ENCODE results near the gene SEMA6B.

Gene SEMA6B

DNA sequence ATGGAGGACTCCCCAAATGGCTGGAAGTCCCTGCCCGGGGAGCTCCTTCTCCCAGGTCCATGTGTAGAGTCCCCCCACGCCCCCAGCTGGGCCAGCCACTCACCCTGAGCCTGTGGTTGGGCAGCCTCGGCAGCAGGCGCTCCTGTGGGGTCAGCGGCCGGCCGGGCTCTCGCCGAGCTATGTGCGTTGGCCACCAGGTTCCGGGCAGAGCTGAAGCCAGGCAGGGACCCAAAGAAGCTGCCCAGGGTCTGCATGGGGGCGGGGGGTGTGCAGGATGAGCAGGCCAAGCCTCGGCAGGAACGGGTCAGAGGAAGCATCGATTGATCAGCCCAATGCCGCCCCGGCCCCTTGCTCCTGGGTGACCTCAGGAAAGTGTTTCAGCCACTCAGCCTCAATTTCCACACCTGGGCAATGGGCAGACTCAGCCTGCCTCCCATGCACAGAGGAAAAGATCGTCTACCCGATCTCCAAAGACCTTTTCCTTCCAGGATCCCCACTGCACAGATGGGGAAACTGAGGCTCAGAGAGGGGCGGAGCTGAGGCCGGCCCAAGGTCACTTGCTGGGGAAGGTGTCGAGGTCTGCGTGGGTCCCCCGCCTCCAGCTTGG, 41.9 kb downstream of the SEMA6B start:
- TF ChIP-seq, protein P1, sequence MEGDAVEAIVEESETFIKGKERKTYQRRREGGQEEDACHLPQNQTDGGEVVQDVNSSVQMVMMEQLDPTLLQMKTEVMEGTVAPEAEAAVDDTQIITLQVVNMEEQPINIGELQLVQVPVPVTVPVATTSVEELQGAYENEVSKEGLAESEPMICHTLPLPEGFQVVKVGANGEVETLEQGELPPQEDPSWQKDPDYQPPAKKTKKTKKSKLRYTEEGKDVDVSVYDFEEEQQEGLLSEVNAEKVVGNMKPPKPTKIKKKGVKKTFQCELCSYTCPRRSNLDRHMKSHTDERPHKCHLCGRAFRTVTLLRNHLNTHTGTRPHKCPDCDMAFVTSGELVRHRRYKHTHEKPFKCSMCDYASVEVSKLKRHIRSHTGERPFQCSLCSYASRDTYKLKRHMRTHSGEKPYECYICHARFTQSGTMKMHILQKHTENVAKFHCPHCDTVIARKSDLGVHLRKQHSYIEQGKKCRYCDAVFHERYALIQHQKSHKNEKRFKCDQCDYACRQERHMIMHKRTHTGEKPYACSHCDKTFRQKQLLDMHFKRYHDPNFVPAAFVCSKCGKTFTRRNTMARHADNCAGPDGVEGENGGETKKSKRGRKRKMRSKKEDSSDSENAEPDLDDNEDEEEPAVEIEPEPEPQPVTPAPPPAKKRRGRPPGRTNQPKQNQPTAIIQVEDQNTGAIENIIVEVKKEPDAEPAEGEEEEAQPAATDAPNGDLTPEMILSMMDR (IDR thresholded peaks at IDR 0.05; ENCODE audit: insufficient read depth, low read depth, low read length, missing control alignments), result no peak
- H3K4me3 ChIP-seq (ENCODE audit: low read depth, low read length), result no peak overlapping the region
- no peak for DNase-seq (ENCODE audit: low read depth)

- no peak overlapping the region for H3K4me3 ChIP-seq (ENCODE audit: low read depth, low read length)
- no peak for DNase-seq (ENCODE audit: low read depth)
- TF ChIP-seq, protein P1 (IDR thresholded peaks at IDR 0.05; ENCODE audit: insufficient read depth, low read depth, low read length, missing control alignments), result no peak
These were observed 42.6 kb downstream of the SEMA6B start for GRCh38 chr19:4516939-4517300.

- TF ChIP-seq, protein P1 (IDR thresholded peaks at IDR 0.05; ENCODE audit: insufficient read depth, low read depth, low read length, missing control alignments), result no peak
These were observed 43.1 kb downstream of the SEMA6B start for GRCh38 chr19:4516199-4516938.

DNA sequence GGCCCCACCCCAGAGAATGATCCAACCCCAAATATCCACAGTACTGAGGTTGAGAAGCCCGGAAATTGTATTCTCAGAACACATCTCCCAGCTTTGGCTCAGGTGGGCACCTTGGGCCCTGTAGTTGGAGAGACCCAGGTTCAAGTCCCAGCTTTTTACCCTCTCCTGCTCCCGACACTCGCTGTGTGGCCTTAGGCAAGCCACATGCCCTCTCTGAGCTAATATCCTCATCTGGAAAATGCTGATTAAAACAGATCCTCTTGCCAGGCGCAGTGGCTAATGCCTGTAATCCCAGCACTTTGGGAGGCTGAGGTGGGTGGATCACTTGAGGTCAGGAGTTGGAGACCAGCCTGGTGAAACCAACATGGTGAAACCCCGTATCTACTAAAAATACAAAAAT, 43.8 kb downstream of the SEMA6B start:
- no peak for DNase-seq (ENCODE audit: low read depth)
- H3K4me3 ChIP-seq (ENCODE audit: low read depth, low read length), result no peak overlapping the region
- TF ChIP-seq, protein P1 (IDR thresholded peaks at IDR 0.05; ENCODE audit: insufficient read depth, low read depth, low read length, missing control alignments), result no peak

More at GRCh38 chr19:4516199-4516938, 43.1 kb downstream of the SEMA6B start:
- H3K4me3 ChIP-seq (ENCODE audit: low read depth, low read length), result no peak overlapping the region
- no peak for DNase-seq (ENCODE audit: low read depth)

DNA sequence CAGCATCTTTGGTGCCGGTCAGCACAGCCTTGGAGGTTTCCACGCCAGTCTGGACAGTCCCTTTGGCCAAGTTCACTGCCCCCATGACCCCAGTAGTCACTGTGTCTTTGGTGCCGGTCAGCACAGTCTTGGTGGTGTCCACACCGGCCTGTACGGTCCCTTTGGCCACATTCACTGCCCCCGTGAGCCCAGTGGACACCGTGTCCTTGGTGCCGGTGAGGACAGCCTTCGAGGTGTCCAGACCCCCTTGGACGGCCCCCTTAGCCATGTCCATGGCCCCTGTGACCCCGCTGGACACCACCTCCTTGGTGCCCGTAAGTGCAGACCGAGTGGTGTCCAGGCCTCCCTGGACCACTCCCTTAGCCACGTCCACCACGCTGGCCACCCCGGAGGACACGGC, 46.2 kb downstream of the SEMA6B start:
- no peak overlapping the region for H3K4me3 ChIP-seq (ENCODE audit: low read depth, low read length)
- DNase-seq (ENCODE audit: low read depth), result no peak
- TF ChIP-seq, protein P1 (IDR thresholded peaks at IDR 0.05; ENCODE audit: insufficient read depth, low read depth, low read length, missing control alignments), result no peak

DNA sequence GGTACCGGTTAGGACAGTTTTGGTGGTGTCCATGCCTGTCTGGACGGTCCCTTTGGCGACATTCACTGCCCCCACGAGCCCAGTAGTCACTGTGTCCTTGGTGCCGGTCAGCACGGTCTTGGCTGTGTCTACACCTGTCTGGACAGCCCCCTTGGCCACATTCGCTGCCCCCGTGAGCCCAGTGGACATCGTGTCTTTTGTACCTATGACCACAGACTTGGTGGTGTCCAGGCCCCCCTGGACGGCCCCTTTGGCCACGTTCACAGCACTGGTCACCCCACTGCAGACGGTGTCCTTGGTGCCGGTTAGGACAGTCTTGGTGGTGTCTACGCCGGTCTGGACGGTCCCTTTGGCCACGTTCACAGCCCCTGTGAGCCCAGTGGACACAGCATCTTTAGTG, 47.4 kb downstream of the SEMA6B start:
- no peak for DNase-seq (ENCODE audit: low read depth)
- TF ChIP-seq, protein P1 (IDR thresholded peaks at IDR 0.05; ENCODE audit: insufficient read depth, low read depth, low read length, missing control alignments), result no peak
- no peak overlapping the region for H3K4me3 ChIP-seq (ENCODE audit: low read depth, low read length)
